IPS-18a (cell line): ENCODE results near the gene PARP3.

Source experiments
- H3K27ac ChIP-seq: one replicate; pipeline ENCODE4 v1.5.1; 2013; ENCODE audit warnings: low read length
- H3K27me3 ChIP-seq: one replicate; pipeline ENCODE4 v1.6.1; 2013; ENCODE audit warnings: mild to moderate bottlenecking, low read length; ENCODE audit not compliant: control insufficient read depth, insufficient read depth
- H3K36me3 ChIP-seq: one replicate; pipeline ENCODE4 v1.6.1; 2013; ENCODE audit warnings: low read depth, low read length; ENCODE audit not compliant: control insufficient read depth
- H3K4me1 ChIP-seq: one replicate; pipeline ENCODE4 v1.6.1; 2013; ENCODE audit warnings: low read depth, low read length; ENCODE audit not compliant: control insufficient read depth
- H3K4me3 ChIP-seq: one replicate; pipeline ENCODE4 v1.5.1; 2013; ENCODE audit warnings: low read length
- H3K9ac ChIP-seq: one replicate; pipeline ENCODE4 v1.6.1; 2013; ENCODE audit warnings: mild to moderate bottlenecking, low read length, moderate library complexity
- H3K9me3 ChIP-seq: one replicate; pipeline ENCODE4 v1.6.1; 2013; ENCODE audit warnings: low read depth, low read length; ENCODE audit not compliant: control insufficient read depth

The PARP3 gene

DNA sequence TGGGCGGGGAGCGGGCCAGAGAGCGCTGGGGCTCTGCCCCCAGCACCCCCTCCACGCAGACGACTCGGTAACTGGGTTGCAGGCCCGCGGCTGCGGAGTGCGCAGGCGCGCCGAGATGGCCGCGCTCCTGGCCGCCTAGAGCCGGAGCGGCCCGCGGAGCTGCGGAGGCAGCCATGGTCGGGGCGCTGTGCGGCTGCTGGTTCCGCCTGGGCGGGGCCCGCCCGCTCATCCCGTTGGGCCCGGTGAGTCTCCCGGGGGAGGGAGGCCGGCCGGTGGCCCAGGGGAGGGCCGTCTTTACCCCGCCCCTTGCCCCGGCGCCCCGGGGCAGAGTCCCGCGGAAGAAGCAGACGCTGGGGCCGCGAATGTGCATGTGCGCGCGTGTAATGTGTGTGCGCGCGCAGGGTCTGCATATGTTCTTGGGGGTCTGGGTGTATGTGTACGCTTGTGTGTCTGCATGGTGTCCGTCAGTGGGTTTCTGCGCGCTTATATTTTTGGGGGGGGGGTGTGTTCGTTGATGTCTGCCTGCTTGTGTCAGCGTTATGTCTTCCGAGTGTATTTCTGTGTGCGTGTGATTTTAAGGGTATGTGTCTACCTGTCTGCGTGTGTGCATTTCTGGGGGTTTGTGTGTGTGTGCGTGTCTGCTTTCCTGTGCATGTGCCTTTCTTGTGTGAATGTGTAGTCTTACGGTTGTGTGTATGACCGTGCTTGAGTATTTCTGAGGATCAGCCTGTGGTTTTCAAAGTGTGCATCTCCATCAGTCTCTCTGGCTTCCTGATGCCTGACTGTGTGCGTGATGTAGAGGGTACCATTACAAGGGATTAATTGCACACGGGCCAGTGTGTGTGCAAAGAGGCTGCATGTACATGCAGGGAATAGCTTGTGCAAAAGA is 33.0 kb downstream of the PARP3 start, which contains the start of gene ABHD14A:
ABHD14A (plus strand) TSS at position 102 of the 889 bp plus-strand sequence; CDS start at position 174, 72 bp downstream.
- Histone ChIP-seq H3K36me3 (no peaks in the 10 kb centered on the region), H3K4me1 (peaks cover 13% of the 10 kb centered on the region), H3K27ac (no peak within 1 kb of the TSS), H3K4me3 (peak within 1 kb of the TSS; percentile 67), H3K9ac (peak within 1 kb of the TSS; percentile 6), H3K9me3 (no peaks in the 10 kb centered on the region), H3K27me3 (peaks cover 40% of the 10 kb centered on the region)

DNA sequence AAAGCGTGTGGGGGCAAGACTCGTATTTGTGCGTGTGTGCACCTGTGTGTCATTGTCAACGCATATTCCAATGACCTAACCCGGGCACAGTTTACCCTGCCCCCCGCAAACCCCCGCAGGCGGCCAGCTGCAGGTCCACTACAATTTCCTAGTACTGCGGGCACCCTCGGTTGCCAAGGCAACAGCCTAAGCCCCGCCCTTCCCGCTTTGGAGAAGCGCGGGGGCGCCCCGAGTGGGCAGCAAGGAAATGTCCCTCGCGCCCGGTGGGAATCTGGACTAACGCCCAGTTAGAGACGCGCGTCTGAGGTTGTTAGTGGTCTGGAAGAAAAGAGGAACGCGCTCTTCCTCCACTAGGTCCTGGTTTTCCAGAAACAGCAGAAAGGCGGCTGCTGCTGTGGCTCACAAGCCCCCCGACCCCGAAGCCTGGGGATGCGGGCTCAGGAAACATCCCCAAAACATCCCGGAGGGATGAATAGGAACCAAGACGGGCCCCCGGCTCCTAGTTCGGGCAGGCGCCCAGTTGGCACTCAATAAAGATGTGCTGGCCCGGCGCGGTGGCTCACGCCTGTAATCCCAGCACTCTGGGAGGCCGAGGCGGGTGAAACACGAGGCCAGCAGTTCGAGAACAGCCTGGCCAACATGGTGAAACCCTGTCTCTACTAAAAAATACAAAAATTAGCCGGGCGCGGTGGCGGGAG is 33.8 kb downstream of the PARP3 start:
- Histone ChIP-seq H3K9ac (no peak overlapping the region), H3K27me3 (peaks cover 40% of the 10 kb centered on the region), H3K4me3 (peak overlapping the region; percentile 52), H3K27ac (no peak overlapping the region), H3K36me3 (no peaks in the 10 kb centered on the region), H3K9me3 (no peaks in the 10 kb centered on the region), H3K4me1 (peaks cover 13% of the 10 kb centered on the region)

DNA sequence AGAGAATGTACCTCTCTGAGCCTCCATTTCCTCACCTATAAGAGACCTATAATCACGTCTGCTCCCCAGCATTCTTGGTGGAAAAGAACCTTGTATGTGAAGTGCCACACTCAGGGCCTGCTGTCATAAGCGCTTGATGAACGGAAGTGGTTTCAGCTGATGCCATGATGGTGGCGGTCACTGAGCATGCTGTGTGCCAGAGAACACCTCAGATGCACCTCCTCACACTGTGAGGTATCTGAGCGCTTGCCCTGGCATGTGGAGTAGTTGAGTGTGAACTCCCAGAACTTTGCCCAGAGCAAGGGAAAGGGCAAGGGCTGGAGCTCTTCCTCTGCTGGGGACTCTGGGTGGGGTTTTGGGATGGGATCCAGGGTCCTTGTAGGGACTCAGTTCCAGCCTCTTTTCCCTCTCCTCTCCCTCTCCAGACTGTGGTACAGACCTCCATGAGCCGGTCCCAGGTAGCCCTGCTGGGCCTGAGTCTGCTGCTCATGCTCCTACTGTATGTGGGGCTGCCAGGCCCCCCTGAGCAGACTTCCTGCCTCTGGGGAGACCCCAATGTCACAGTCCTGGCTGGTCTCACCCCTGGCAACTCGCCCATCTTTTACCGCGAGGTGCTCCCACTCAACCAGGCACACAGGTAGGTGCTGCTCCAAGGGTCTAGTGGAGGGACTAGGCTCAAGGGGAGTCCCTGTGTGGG is 35.4 kb downstream of the PARP3 start:
- Histone ChIP-seq H3K4me3 (no peak overlapping the region), H3K9me3 (no peaks in the 10 kb centered on the region), H3K9ac (no peak overlapping the region), H3K27me3 (peaks cover 40% of the 10 kb centered on the region), H3K27ac (no peak overlapping the region), H3K36me3 (no peaks in the 10 kb centered on the region), H3K4me1 (peaks cover 19% of the 10 kb centered on the region)

DNA sequence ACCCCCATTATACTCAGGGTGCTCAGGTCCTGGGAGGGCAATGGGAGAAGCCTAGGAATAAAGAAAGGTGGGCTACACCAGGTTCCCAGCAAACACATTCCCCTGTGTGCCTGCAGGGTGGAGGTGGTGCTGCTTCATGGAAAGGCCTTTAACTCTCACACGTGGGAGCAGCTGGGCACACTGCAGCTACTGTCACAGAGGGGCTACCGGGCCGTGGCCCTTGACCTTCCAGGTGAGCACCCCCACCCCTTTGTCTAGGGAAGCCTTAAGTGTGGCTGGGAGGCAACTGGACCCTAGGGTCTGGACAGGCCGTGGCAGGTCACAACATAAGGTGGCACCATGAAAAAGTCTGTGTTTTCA is 36.0 kb downstream of the PARP3 start:
- Histone ChIP-seq H3K9ac (no peak overlapping the region), H3K27me3 (peaks cover 40% of the 10 kb centered on the region), H3K4me3 (no peak overlapping the region), H3K9me3 (no peaks in the 10 kb centered on the region), H3K36me3 (no peaks in the 10 kb centered on the region), H3K4me1 (peaks cover 20% of the 10 kb centered on the region), H3K27ac (no peak overlapping the region)

DNA sequence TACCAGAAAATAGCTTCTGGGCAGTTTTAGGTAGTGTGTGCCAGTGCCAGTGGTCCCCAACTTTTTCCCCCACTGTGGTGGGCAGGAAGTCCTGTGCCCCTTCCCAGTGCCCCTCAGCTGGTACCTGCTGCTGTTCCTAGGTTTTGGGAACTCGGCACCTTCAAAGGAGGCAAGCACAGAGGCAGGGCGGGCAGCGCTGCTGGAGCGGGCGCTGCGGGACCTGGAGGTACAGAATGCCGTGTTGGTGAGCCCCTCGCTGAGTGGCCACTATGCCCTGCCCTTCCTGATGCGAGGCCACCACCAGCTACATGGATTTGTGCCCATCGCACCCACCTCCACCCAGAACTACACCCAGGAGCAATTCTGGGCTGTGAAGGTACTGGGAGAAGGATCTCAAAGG is 38.1 kb downstream of the PARP3 start:
- peaks cover 21% of the 10 kb centered on the region for H3K4me1 ChIP-seq
- H3K9ac ChIP-seq, result no peak overlapping the region
- H3K36me3 ChIP-seq, result no peaks in the 10 kb centered on the region
- H3K4me3 ChIP-seq, result no peak overlapping the region
- no peaks in the 10 kb centered on the region for H3K9me3 ChIP-seq
- H3K27ac ChIP-seq, result no peak overlapping the region
- H3K27me3 ChIP-seq, result peaks cover 27% of the 10 kb centered on the region

DNA sequence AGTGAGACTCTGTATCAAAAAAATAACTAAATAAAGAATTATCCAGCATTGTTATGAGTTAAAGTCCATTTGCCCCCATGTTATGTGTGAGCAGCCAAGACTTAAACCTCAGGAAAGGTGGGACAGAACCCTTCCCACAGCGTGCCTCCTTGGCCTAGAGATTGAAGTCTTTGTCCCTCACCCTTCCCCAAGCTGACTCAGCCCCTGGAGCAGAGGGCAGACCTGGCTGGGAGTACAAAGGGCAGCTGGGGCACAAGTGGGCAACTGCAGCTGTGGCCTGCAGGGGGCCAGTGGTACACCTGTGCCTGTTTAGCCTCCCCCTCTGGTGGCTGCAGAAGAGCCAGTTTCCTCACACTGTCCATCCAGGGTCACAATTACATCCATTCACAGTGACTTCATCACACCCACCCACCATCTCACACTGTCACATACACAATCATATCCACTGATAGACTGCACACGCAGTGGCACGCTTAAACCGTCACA is 40.2 kb downstream of the PARP3 start:
- Histone ChIP-seq H3K9me3 (no peaks in the 10 kb centered on the region), H3K27ac (no peak overlapping the region), H3K36me3 (no peaks in the 10 kb centered on the region), H3K9ac (peak overlapping the region; percentile 85), H3K4me3 (peak overlapping the region; percentile 62), H3K4me1 (peaks cover 16% of the 10 kb centered on the region), H3K27me3 (peaks cover 5% of the 10 kb centered on the region)

DNA sequence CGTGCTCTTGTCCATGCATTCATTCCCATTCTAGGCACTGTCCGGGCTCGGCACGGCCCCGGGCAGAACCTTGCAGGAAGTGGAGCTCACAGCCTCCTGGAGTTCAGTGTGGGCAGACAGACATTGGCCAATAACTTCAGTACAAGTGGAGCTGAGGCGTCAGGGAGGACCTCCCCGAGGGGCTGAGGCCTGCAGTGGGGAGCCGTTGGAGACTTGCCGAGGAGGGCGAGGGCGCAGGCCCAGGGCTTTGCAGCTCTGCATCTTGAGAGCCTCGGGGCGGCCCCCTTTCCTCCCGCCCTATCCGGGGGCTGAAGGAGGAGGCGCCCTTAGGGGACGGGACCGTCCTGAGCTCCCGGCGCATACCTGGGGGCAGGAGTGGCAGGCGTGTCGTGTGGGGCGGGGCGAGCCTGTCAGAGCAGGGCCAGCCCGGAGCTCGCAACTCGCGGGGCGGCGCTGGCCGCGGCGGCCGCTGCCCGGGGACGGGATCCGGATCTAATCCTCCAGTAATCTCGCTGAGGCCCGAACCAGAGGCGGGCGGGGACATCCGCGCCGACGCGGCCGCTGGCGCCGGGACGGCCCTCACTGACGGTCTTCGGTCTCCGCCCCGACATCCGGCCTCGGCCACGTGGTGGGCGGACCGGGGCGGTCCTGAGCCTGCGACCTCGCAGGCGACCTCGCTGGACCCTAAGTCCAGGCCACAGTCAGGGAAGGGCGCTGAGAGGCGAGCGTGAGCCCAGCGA is 40.8 kb downstream of the PARP3 start, which contains the start of gene ACY1:
ACY1 (plus strand) TSS at position 698 of the 740 bp plus-strand sequence. CDS start 530 bp downstream, outside the sequence.
- peak within 1 kb of the TSS; percentile 59 for H3K27ac ChIP-seq
- H3K4me1 ChIP-seq, result peaks cover 16% of the 10 kb centered on the region

DNA sequence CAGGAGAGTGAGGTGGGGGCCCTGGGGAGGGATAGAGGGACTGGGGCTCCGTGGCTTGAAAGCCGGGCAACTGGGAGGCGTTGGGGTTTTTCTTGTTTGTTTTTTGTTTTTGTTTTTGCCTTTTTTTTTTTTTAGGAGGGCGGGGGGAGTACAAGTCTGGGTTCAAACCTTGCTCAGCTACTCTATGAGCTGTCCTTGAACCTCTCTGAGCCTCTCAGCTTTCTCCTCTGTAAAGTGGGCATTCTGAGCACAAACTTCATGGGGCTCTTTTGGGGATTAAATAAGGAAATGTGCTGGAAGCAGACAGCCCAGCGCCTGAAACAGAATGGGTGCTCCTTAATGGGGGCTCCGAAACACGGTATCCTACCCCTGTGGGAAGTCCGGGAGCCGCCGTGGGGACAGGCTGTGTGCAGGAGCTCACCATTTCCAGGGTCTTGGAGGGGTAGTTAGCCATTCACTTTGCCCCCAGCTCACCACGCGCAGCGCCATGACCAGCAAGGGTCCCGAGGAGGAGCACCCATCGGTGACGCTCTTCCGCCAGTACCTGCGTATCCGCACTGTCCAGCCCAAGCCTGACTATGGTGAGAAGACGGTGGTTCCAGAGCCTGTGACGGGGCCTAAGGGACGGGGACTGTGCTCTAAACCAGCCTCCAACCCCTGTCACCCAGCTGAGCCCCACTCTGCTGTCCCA is 41.6 kb downstream of the PARP3 start:
- H3K27me3 ChIP-seq, result no peaks in the 10 kb centered on the region
- peak overlapping the region; percentile 62 for H3K4me3 ChIP-seq
- no peaks in the 10 kb centered on the region for H3K36me3 ChIP-seq
- H3K27ac ChIP-seq, result peak overlapping the region; percentile 59
- peaks cover 16% of the 10 kb centered on the region for H3K4me1 ChIP-seq
- H3K9ac ChIP-seq, result peak overlapping the region; percentile 85
- H3K9me3 ChIP-seq, result no peaks in the 10 kb centered on the region

More for the DNA sequence above, 40.8 kb downstream of the PARP3 start, which contains the start of gene ACY1:
- H3K36me3 ChIP-seq, result no peaks in the 10 kb centered on the region
- H3K4me3 ChIP-seq, result peak within 1 kb of the TSS; percentile 62
- H3K9me3 ChIP-seq, result no peaks in the 10 kb centered on the region
- H3K9ac ChIP-seq, result peak within 1 kb of the TSS; percentile 85
- H3K27me3 ChIP-seq, result no peaks in the 10 kb centered on the region

DNA sequence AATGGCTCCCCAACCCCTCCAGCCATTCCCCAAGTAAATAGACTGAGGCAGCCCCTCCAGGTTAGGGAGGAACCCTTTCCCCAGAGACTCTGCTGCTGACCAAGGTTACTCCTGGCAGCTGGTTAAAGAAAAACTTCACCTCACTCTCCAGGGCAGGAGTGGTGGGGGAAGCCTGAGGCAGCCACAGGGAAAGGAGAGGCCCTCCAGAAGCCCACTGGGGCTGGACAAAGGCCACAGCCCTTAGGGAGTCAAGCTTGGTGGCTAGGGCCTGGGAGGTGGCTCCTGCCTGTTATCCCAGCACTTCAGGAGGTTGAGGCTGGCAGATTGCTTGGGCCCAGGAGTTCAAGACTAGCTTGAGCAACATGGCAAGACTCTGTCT is 42.1 kb downstream of the PARP3 start:
- no peak overlapping the region for H3K27ac ChIP-seq
- H3K36me3 ChIP-seq, result no peaks in the 10 kb centered on the region
- H3K4me1 ChIP-seq, result peaks cover 16% of the 10 kb centered on the region
- no peaks in the 10 kb centered on the region for H3K27me3 ChIP-seq
- H3K4me3 ChIP-seq, result peak overlapping the region; percentile 62
- no peak overlapping the region for H3K9ac ChIP-seq
- no peaks in the 10 kb centered on the region for H3K9me3 ChIP-seq

DNA sequence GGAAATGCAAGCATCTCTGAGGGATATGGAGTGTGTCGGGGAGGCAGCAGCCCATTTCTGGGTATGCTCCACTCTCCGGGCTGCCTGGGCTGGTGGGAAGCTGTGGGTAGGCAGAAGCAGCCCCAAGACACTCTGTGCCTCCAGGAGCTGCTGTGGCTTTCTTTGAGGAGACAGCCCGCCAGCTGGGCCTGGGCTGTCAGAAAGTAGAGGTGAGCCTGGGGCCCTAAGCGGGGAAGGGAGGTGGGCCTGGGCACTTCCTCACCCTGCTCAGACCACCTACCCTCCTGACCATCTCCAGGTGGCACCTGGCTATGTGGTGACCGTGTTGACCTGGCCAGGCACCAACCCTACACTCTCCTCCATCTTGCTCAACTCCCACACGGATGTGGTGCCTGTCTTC is 42.9 kb downstream of the PARP3 start:
- Histone ChIP-seq H3K9me3 (no peaks in the 10 kb centered on the region), H3K4me1 (peaks cover 16% of the 10 kb centered on the region), H3K36me3 (no peaks in the 10 kb centered on the region), H3K9ac (no peak overlapping the region), H3K4me3 (no peak overlapping the region), H3K27me3 (no peaks in the 10 kb centered on the region), H3K27ac (no peak overlapping the region)
